ENCODE data around the gene TAB2.

Gene TAB2

GRCh38 chr6:149317644-149318571 is at the start of gene TAB2:
TSS of gene TAB2 (plus strand) at chr6:149317712. CDS start at chr6:149369998, 52,286 bp downstream.
- TF ChIP-seq, protein P1, sequence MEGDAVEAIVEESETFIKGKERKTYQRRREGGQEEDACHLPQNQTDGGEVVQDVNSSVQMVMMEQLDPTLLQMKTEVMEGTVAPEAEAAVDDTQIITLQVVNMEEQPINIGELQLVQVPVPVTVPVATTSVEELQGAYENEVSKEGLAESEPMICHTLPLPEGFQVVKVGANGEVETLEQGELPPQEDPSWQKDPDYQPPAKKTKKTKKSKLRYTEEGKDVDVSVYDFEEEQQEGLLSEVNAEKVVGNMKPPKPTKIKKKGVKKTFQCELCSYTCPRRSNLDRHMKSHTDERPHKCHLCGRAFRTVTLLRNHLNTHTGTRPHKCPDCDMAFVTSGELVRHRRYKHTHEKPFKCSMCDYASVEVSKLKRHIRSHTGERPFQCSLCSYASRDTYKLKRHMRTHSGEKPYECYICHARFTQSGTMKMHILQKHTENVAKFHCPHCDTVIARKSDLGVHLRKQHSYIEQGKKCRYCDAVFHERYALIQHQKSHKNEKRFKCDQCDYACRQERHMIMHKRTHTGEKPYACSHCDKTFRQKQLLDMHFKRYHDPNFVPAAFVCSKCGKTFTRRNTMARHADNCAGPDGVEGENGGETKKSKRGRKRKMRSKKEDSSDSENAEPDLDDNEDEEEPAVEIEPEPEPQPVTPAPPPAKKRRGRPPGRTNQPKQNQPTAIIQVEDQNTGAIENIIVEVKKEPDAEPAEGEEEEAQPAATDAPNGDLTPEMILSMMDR (IDR thresholded peaks at IDR 0.05; ENCODE audit: insufficient read depth, low read depth, low read length, missing control alignments), result no peak
- peak within 1 kb of the TSS; percentile 75 for H3K4me3 ChIP-seq (ENCODE audit: low read length)
- DNase-seq (ENCODE audit: low read depth), result no peak

- TF ChIP-seq, protein P1 (IDR thresholded peaks at IDR 0.05; ENCODE audit: insufficient read depth, low read depth, low read length, missing control alignments), result no peak
- no peak overlapping the region for H3K4me3 ChIP-seq (ENCODE audit: low read length)
- no peak for DNase-seq (ENCODE audit: low read depth)
These were observed 49.4 kb upstream of the TAB2 start for GRCh38 chr6:149268146-149268545.

- DNase-seq (ENCODE audit: low read depth), result no peak
- TF ChIP-seq, protein P1 (IDR thresholded peaks at IDR 0.05; ENCODE audit: insufficient read depth, low read depth, low read length, missing control alignments), result no peak
- no peak overlapping the region for H3K4me3 ChIP-seq (ENCODE audit: low read length)
These were observed 48.7 kb upstream of the TAB2 start for GRCh38 chr6:149268768-149269167.

DNA sequence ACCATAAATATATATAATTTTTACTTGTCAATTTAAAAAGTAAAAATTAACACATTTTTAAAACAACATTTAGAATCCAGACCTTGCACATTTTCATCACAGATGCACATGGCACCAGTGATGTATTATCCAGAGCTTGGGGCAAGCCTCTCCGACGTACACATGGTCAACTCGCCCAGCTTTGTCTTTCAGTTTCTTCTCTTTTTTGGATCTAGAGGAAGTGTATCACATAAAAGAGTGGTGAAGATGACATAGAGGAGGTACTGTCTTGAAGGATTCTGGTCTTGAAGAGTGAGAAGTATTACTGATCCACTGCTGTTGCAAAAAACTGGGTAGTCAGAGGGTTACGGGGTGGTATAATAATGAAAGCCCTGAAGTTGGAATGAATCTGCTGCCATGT is 46.9 kb upstream of the TAB2 start:
- TF ChIP-seq, protein P1 (IDR thresholded peaks at IDR 0.05; ENCODE audit: insufficient read depth, low read depth, low read length, missing control alignments), result no peak
- DNase-seq (ENCODE audit: low read depth), result no peak
- no peak overlapping the region for H3K4me3 ChIP-seq (ENCODE audit: low read length)

- TF ChIP-seq, protein P1 (IDR thresholded peaks at IDR 0.05; ENCODE audit: insufficient read depth, low read depth, low read length, missing control alignments), result no peak
- no peak overlapping the region for H3K4me3 ChIP-seq (ENCODE audit: low read length)
- DNase-seq (ENCODE audit: low read depth), result no peak
These were observed 45.9 kb upstream of the TAB2 start for GRCh38 chr6:149271348-149272340.

- no peak overlapping the region for H3K4me3 ChIP-seq (ENCODE audit: low read length)
- no peak for DNase-seq (ENCODE audit: low read depth)
- TF ChIP-seq, protein P1 (IDR thresholded peaks at IDR 0.05; ENCODE audit: insufficient read depth, low read depth, low read length, missing control alignments), result no peak
These were observed 44.2 kb upstream of the TAB2 start for GRCh38 chr6:149273318-149273717.

All from epithelial cell of esophagus (primary cell).